Body of pancreas (tissue), 4 donors: Measurements from ENCODE around the gene RAI1. TPM values are rescaled to one million over a fixed set of nuclear protein-coding genes. Genes with fewer than 3 reads are reported as not detected.

ENCODE experiments used
- ATAC-seq: fragments of 150-250 bp; one replicate; pipeline ENCODE4 v1.9.1; 2016
- DNase-seq, 4 donors: peaks; one replicate each; pipeline ENCODE4 v3.0.0-alpha.2; 2019
- H3K27ac ChIP-seq, 4 donors: fragments of 200-600 bp; sonication (generic); 1 replicate in 3 of 4; 2 replicates in 1 of 4; pipeline versions ENCODE4 v1.5.1 to v1.6.1; 2016 to 2019; ENCODE audit warnings: mild to moderate bottlenecking in 1 of 4, mixed read lengths in 1 of 4, moderate library complexity in 1 of 4
- H3K27me3 ChIP-seq, 2 donors: fragments of 200-600 bp; sonication (generic); one replicate each; pipeline ENCODE4 v1.6.0; 2016; ENCODE audit warnings: mild to moderate bottlenecking in 1 of 2
- H3K36me3 ChIP-seq, 2 donors: fragments of 200-600 bp; sonication (generic); replicated peaks in 1 of 2; 2 replicates each; pipeline ENCODE4 v1.5.1; 2016; ENCODE audit warnings: low read depth in 2 of 2; ENCODE audit not compliant: insufficient read depth in 1 of 2
- H3K4me1 ChIP-seq: fragments of 200-600 bp; sonication (generic); one replicate; pipeline ENCODE4 v1.6.0; 2016
- H3K4me3 ChIP-seq, 2 donors: fragments of 200-600 bp; sonication (generic); 1 replicate in 1 of 2; 2 replicates in 1 of 2; pipeline ENCODE4 v1.5.1; 2016 to 2019
- H3K9me3 ChIP-seq, 3 donors: fragments of 200-600 bp; sonication (generic); 1 replicate in 2 of 3; 2 replicates in 1 of 3; pipeline ENCODE4 v1.5.1; 2016
- POLR2A ChIP-seq, 3 donors: fragments of 450-650 bp; IDR thresholded peaks; one replicate each; pipeline ENCODE4 v1.6.1; 2016; ENCODE audit warnings: antibody characterized with exemption in 3 of 3, mild to moderate bottlenecking in 2 of 3
- WGBS, 2 donors: methylation state at CpG; one replicate each; pipeline ENCODE4 v1.1.5; 2017; 5-methylcytosine and 5-hydroxymethylcytosine counted together
- intact Hi-C: fragments of 100-400 bp; cut with DNase I; formaldehyde crosslinking; loops from one replicate; pipeline ENCODE4 v1.15.1; 2023
- microRNA counts, 2 donors: library from miRNA; unstranded; fragments of <30 nt; microRNA quantifications; one replicate each; lab custom pipeline; 2017
- microRNA-seq, 2 donors: library from miRNA; unstranded; fragments of <30 nt; microRNA quantifications; one replicate each; pipeline ENCODE4, GENCODE V29; 2016; ENCODE audit warnings: borderline number of aligned reads in 2 of 2, borderline replicate concordance in 2 of 2
- small RNA-seq: library from RNA; depleted of rRNA; stranded (forward); fragments of <200 nt; gene quantifications from one replicate; pipeline ENCODE3, GENCODE V24; 2016
- total RNA-seq, 2 donors: library from RNA; depleted of rRNA; stranded (reverse); fragments of >200 nt; gene quantifications; one replicate each; pipeline ENCODE4 v1.1.0, GENCODE V29; 2016
- TF ChIP-seq, protein P1 (sequence below), 7 experiments: fragments of 450-650 bp in 4 of 7; fragments of 200-600 bp in 3 of 7; sonication (generic) in 3 of 7; IDR thresholded peaks; one replicate each; pipeline ENCODE4 v1.5.1; 2016 to 2019; ENCODE audit warnings: antibody characterized with exemption in 7 of 7

Gene RAI1
- total RNA-seq, 2 donors from 2014 or later: 16.3 to 41.5 TPM

DNA sequence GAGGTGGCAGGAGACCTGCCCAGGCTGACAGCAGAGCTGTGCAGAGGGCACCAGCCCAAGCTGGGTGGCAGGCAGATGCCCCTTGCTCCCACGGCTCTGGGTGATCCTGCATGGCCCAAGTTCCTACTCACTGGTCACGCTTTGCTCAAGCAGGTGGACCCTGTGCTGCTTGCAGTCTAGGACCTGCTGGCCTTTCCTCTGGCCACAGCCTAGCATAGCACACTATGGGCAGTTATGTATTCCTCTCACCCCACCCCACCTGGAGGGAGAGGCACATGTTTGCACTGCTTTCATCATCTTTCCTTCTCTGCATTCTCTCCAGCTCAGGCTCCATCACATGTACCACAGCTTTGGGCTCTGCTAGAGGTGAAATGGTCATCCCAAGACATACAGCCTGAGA, 175.1 kb downstream of the RAI1 start:
- peak overlapping the region in 2 of 4 donors; percentile 32 to 54 for H3K27ac ChIP-seq
- no peaks in the 10 kb centered on the region for H3K27me3 ChIP-seq
- 60 to 88% methylated on average over 1 to 2 of the region's 2 CpGs for WGBS, 2 donors
- peaks cover 10% of the 10 kb centered on the region for H3K4me1 ChIP-seq
- intact Hi-C loops: loop anchor here (5.0 kb wide), 1 partner anchor 39 kb away; no protein-coding TSS in a partner anchor
- ATAC-seq (no peak), DNase-seq (no peak)
- H3K9me3 ChIP-seq: no peaks in the 10 kb centered on the region
- no peak overlapping the region for H3K4me3 ChIP-seq
- no peak for TF ChIP-seq POLR2A (IDR thresholded peaks at IDR 0.05)
- TF ChIP-seq, protein P1, sequence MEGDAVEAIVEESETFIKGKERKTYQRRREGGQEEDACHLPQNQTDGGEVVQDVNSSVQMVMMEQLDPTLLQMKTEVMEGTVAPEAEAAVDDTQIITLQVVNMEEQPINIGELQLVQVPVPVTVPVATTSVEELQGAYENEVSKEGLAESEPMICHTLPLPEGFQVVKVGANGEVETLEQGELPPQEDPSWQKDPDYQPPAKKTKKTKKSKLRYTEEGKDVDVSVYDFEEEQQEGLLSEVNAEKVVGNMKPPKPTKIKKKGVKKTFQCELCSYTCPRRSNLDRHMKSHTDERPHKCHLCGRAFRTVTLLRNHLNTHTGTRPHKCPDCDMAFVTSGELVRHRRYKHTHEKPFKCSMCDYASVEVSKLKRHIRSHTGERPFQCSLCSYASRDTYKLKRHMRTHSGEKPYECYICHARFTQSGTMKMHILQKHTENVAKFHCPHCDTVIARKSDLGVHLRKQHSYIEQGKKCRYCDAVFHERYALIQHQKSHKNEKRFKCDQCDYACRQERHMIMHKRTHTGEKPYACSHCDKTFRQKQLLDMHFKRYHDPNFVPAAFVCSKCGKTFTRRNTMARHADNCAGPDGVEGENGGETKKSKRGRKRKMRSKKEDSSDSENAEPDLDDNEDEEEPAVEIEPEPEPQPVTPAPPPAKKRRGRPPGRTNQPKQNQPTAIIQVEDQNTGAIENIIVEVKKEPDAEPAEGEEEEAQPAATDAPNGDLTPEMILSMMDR (IDR thresholded peaks at IDR 0.05): no peak
- H3K36me3 ChIP-seq: no peaks in the 10 kb centered on the region

- no peak for DNase-seq
- Histone ChIP-seq H3K27me3 (no peaks in the 10 kb centered on the region), H3K36me3 (no peaks in the 10 kb centered on the region), H3K4me3 (no peak overlapping the region), H3K9me3 (no peaks in the 10 kb centered on the region), H3K27ac (no peak overlapping the region), H3K4me1 (peaks cover 10% of the 10 kb centered on the region)
- WGBS, 2 donors: 81 to 86% methylated on average over 4 of the region's 4 CpGs
- intact Hi-C loops: loop anchor here (5.0 kb wide), 1 partner anchor 40 kb away; no protein-coding TSS in a partner anchor
- ATAC-seq: no peak
- TF ChIP-seq POLR2A (IDR thresholded peaks at IDR 0.05): no peak
These were observed 176.2 kb downstream of the RAI1 start for GRCh38 chr17:17857496-17857895.

GRCh38 chr17:17859909-17860765, 178.9 kb downstream of the RAI1 start:
- WGBS, 2 donors: 41 to 44% methylated on average over 2 to 9 of the region's 9 CpGs
- TF ChIP-seq, protein P1 (IDR thresholded peaks at IDR 0.05): peak; percentile 85 to 97 (median 95)
- no peak for TF ChIP-seq POLR2A (IDR thresholded peaks at IDR 0.05)
- DNase-seq (peak; percentile 72 to 74 (median 73)), ATAC-seq (peak; percentile 91)
- Histone ChIP-seq H3K27ac (no peak overlapping the region), H3K9me3 (no peaks in the 10 kb centered on the region), H3K4me3 (no peak overlapping the region), H3K36me3 (no peaks in the 10 kb centered on the region), H3K27me3 (no peaks in the 10 kb centered on the region), H3K4me1 (peaks cover 10% of the 10 kb centered on the region)
- intact Hi-C loops: loop anchor here (5.0 kb wide), 1 partner anchor 43 kb away; no protein-coding TSS in a partner anchor

DNA sequence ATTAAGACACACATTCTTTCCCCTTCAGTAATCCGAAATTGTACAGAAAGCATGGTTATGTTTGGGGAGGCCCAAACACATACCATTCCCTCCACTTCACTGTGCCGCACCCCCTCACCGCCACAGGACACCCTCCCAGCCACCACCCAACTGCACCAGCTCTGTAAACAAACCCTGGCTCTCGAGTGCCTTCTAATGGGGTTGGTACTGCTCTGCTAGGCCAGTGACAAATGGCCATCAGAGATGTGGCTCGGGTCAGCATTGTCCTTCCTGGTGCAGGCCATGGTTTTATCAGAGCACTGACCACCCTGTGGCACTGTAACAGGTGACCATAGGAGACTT, 179.5 kb downstream of the RAI1 start:
- Histone ChIP-seq H3K4me3 (no peak overlapping the region), H3K9me3 (no peaks in the 10 kb centered on the region), H3K4me1 (peaks cover 10% of the 10 kb centered on the region), H3K36me3 (no peaks in the 10 kb centered on the region), H3K27ac (no peak overlapping the region), H3K27me3 (no peaks in the 10 kb centered on the region)
- WGBS, 2 donors: 71 to 75% methylated on average over 5 of the region's 5 CpGs
- DNase-seq (no peak), ATAC-seq (no peak)
- intact Hi-C loops: no loop called here
- TF ChIP-seq, protein P1 (IDR thresholded peaks at IDR 0.05): no peak
- no peak for TF ChIP-seq POLR2A (IDR thresholded peaks at IDR 0.05)

MicroRNAs encoded within 50 kb of the gene (microRNA counts, 767-probe panel; counts per million panel counts)
- microRNA hsa-miR-33b-5p (lab: Ali Mortazavi, UCI): 0 to 736 counts per million in 2 donors

Small RNA genes lying within 50 kb of the gene (microRNA-seq; reads per million reads assigned to microRNA genes)
- 4.2 to 5.8 reads per million in 2 donors for gene MIR33B
- gene MIR6777: 0 reads per million in 2 donors

Small RNA genes lying within 50 kb of the gene (small RNA-seq; reads per million reads assigned to genes)
- gene MIR33B: not detected
- not detected for gene MIR6777
- not detected for gene RF02177
- not detected for gene RF02178

Other genes starting within 250 kb of the RAI1 start
- gene MED9, start 204.5 kb upstream of the RAI1 start, total RNA-seq: 1 to 10 TPM; 4.9 to 7.8 TPM
- 10 to 100 TPM; 17.6 to 58.0 TPM for gene RASD1, start 185.1 kb upstream of the RAI1 start, total RNA-seq
- gene PEMT, start 89.8 kb upstream of the RAI1 start, total RNA-seq: 10 to 100 TPM; 23.4 to 27.8 TPM
- gene SREBF1, start 155.5 kb downstream of the RAI1 start, total RNA-seq: 10 to 100 TPM; 22.3 to 88.0 TPM